HepG2 (cell line): ENCODE measurements around the gene SLX4. TPM values are rescaled to one million over a fixed set of nuclear protein-coding genes. Genes with fewer than 3 reads are reported as not detected.

Experiments
- ETV5 ChIP-seq: IDR thresholded peaks from 2 replicates; pipeline ENCODE4 v1.6.1; 2018; ENCODE audit warnings: missing biosample characterization, missing genetic modification reagents, inconsistent platforms, borderline replicate concordance
- PCBP2 ChIP-seq: fragments of 200-400 bp; formaldehyde crosslinking; optimal IDR thresholded peaks from 2 replicates; pipeline ENCODE3; 2018; ENCODE audit warnings: low read length, low read depth; ENCODE audit not compliant: poor library complexity, severe bottlenecking
- SMAD1 ChIP-seq: sonication (generic); formaldehyde crosslinking; IDR thresholded peaks from 2 replicates; pipeline ENCODE4 v1.4.0; 2020; ENCODE audit warnings: missing genetic modification reagents, low read depth, mild to moderate bottlenecking, borderline replicate concordance
- SMYD3 ChIP-seq: sonication (generic); formaldehyde crosslinking; IDR thresholded peaks from 2 replicates; pipeline ENCODE4 v1.8.1; 2023; ENCODE audit warnings: mild to moderate bottlenecking, missing genetic modification reagents
- SNAPC4 ChIP-seq: sonication (generic); formaldehyde crosslinking; IDR thresholded peaks from 2 replicates; pipeline ENCODE4 v1.4.0; 2020; ENCODE audit warnings: mild to moderate bottlenecking, missing genetic modification reagents
- SP140L ChIP-seq: sonication (generic); formaldehyde crosslinking; IDR thresholded peaks from 2 replicates; pipeline ENCODE4 v1.4.0; 2020; ENCODE audit warnings: missing genetic modification reagents, borderline replicate concordance
- ZNF510 ChIP-seq: sonication (generic); formaldehyde crosslinking; IDR thresholded peaks from 2 replicates; pipeline ENCODE4 v1.4.0; 2020; ENCODE audit warnings: low read depth, mild to moderate bottlenecking, missing genetic modification reagents
- ZNF572 ChIP-seq: sonication (generic); formaldehyde crosslinking; IDR thresholded peaks from 2 replicates; pipeline ENCODE4 v1.5.1; 2020; ENCODE audit warnings: mild to moderate bottlenecking, missing genetic modification reagents
- ZNF609 ChIP-seq: sonication (generic); formaldehyde crosslinking; IDR thresholded peaks from 2 replicates; pipeline ENCODE4 v1.4.0; 2020; ENCODE audit warnings: mild to moderate bottlenecking, missing genetic modification reagents, borderline replicate concordance
- ZNF614 ChIP-seq: IDR thresholded peaks from 2 replicates; pipeline ENCODE4 v1.6.1; 2018; ENCODE audit warnings: missing biosample characterization, missing genetic modification reagents, inconsistent platforms, borderline replicate concordance
- polyA plus RNA-seq, 8 experiments: library from polyadenylated mRNA; depleted of rRNA in 3 of 8; stranded (reverse) in 7 of 8; unstranded in 1 of 8; fragments of >200 nt; fragmentation: Illumina TruSeq in 4 of 8; extraction: Trizol in 4 of 8; gene quantifications; 2 replicates each; pipeline versions ENCODE4 v1.2.1 to v1.2.3, GENCODE V29; 2011 to 2016; ENCODE audit warnings: low read depth in 4 of 8, missing spikeins in 1 of 8, mixed read lengths in 1 of 8; ENCODE audit not compliant: insufficient read depth in 1 of 8
- total RNA-seq, 5 experiments: library from RNA; depleted of rRNA; stranded (reverse); fragments of >200 nt; fragmentation: Illumina TruSeq; extraction: Trizol; gene quantifications; 2 replicates each; pipeline ENCODE4 v1.2.3, GENCODE V29; 2016; ENCODE audit warnings: low read depth in 1 of 5
- TF ChIP-seq, protein P1 (sequence below): sonication (generic); formaldehyde crosslinking; IDR thresholded peaks from 2 replicates; pipeline ENCODE4 v1.4.0; 2020; ENCODE audit warnings: missing genetic modification reagents, borderline replicate concordance

The SLX4 gene
- total and polyA plus RNA-seq, 2 of the 13 experiments (the other 11 are each of a cell fraction or from before 2014, with no cell fraction given), result 1.1 to 3.6 TPM

GRCh38 chr16:3646348-3646920, 35.0 kb upstream of the SLX4 start (continued):
- TF ChIP-seq, protein P1, sequence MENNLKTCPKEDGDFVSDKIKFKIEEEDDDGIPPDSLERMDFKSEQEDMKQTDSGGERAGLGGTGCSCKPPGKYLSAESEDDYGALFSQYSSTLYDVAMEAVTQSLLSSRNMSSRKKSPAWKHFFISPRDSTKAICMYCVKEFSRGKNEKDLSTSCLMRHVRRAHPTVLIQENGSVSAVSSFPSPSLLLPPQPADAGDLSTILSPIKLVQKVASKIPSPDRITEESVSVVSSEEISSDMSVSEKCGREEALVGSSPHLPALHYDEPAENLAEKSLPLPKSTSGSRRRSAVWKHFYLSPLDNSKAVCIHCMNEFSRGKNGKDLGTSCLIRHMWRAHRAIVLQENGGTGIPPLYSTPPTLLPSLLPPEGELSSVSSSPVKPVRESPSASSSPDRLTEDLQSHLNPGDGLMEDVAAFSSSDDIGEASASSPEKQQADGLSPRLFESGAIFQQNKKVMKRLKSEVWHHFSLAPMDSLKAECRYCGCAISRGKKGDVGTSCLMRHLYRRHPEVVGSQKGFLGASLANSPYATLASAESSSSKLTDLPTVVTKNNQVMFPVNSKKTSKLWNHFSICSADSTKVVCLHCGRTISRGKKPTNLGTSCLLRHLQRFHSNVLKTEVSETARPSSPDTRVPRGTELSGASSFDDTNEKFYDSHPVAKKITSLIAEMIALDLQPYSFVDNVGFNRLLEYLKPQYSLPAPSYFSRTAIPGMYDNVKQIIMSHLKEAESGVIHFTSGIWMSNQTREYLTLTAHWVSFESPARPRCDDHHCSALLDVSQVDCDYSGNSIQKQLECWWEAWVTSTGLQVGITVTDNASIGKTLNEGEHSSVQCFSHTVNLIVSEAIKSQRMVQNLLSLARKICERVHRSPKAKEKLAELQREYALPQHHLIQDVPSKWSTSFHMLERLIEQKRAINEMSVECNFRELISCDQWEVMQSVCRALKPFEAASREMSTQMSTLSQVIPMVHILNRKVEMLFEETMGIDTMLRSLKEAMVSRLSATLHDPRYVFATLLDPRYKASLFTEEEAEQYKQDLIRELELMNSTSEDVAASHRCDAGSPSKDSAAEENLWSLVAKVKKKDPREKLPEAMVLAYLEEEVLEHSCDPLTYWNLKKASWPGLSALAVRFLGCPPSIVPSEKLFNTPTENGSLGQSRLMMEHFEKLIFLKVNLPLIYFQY (CRISPR knock-in tag), result no peak
- TF ChIP-seq ZNF510 (CRISPR knock-in tag) (no peak), SNAPC4 (CRISPR knock-in tag) (no peak), ZNF614 (CRISPR knock-in tag) (peak; percentile 35; the same call in 1 of the 2 replicates), PCBP2 (no peak), ZNF609 (CRISPR knock-in tag) (no peak), SMAD1 (no peak), SMYD3 (no peak), SP140L (CRISPR knock-in tag) (no peak), ETV5 (CRISPR knock-in tag) (peak; percentile 72; the same call in 1 of the 2 replicates), ZNF572 (CRISPR knock-in tag) (no peak)
